HG03097 (cell line): ENCODE measurements around the gene FAS.

Experiments used
- ATAC-seq: cut with Tn5 transposase; IDR thresholded peaks from one replicate; pipeline ENCODE4 v1.9.1; 2021; ENCODE audit not compliant: unreplicated experiment, low FRiP score

Gene FAS

GRCh38 chr10:88968391-88968790 is 22.2 kb upstream of the FAS start:
- ATAC-seq: no peak

- ATAC-seq: no peak
Observed at GRCh38 chr10:88971221-88972061, 19.2 kb upstream of the FAS start.

- no peak for ATAC-seq
Observed at GRCh38 chr10:88974012-88974411, 16.6 kb upstream of the FAS start.

GRCh38 chr10:88974446-88975376 is 15.9 kb upstream of the FAS start:
- ATAC-seq: no peak

GRCh38 chr10:88975377-88975720 is 15.2 kb upstream of the FAS start:
- ATAC-seq: no peak

GRCh38 chr10:88978463-88978862 is 12.1 kb upstream of the FAS start:
- no peak for ATAC-seq

- ATAC-seq: no peak
Observed at GRCh38 chr10:88979153-88979562, 11.4 kb upstream of the FAS start.

GRCh38 chr10:88979603-88980002 is 11.0 kb upstream of the FAS start:
- ATAC-seq: no peak

GRCh38 chr10:88980247-88980646 is 10.4 kb upstream of the FAS start:
- ATAC-seq: no peak

- no peak for ATAC-seq
Observed at GRCh38 chr10:88980800-88981199, 9.8 kb upstream of the FAS start.

- ATAC-seq: no peak
Observed at GRCh38 chr10:88981435-88981834, 9.2 kb upstream of the FAS start.

GRCh38 chr10:88982366-88982765 is 8.2 kb upstream of the FAS start:
- ATAC-seq: no peak

- no peak for ATAC-seq
Observed at GRCh38 chr10:88983206-88983605, 7.4 kb upstream of the FAS start.

- no peak for ATAC-seq
Observed at GRCh38 chr10:88983939-88984338, 6.7 kb upstream of the FAS start.

- no peak for ATAC-seq
Observed at GRCh38 chr10:88984525-88984924, 6.1 kb upstream of the FAS start.

- no peak for ATAC-seq
Observed at GRCh38 chr10:88986549-88987242, 3.9 kb upstream of the FAS start.

GRCh38 chr10:88987243-88987725 is 3.3 kb upstream of the FAS start:
- ATAC-seq: no peak

GRCh38 chr10:88987840-88988239 is 2.8 kb upstream of the FAS start:
- no peak for ATAC-seq

- no peak for ATAC-seq
Observed at GRCh38 chr10:88989423-88989822, 1.2 kb upstream of the FAS start.

- ATAC-seq: peak; percentile 3
Observed at GRCh38 chr10:88989824-88990383, 694 bp upstream of the FAS start.
